Endothelial cell of umbilical vein (primary cell): Measurements from ENCODE around the gene ARSJ. TPM values are rescaled to one million over a fixed set of nuclear protein-coding genes. Genes with fewer than 3 reads are reported as not detected.

Experiments used
- BruUV-seq: library from RNA; stranded (reverse); fragments of 400-500 nt; replicated peaks from 2 replicates; lab custom pipeline; 2021; lab: Mats Ljungman, UMichigan
- CTCF ChIA-PET: fragments of 300-600, 350-600 bp; sonication (Branson Sonifier 250); formaldehyde crosslinking; loops from one replicate; lab custom pipeline; 2021; ENCODE audit warnings: antibody characterized with exemption, inconsistent platforms; lab: Charles Lee
- POLR2A ChIA-PET: fragments of 300-600, 350-600 bp; sonication (Branson Sonifier 250); formaldehyde crosslinking; loops from one replicate; lab custom pipeline; 2021; ENCODE audit warnings: antibody characterized with exemption, inconsistent platforms; lab: Charles Lee
- DNase-seq: peaks from one replicate; pipeline ENCODE4 v3.0.0-alpha.2; 2011; ENCODE audit warnings: low read depth, low spot score
- FAIRE-seq: peaks from 2 replicates; lab custom pipeline; 2011; peaks lifted over from hg19 to GRCh38; lab: Jason Lieb, UNC
- H2AFZ ChIP-seq: 2 replicates; pipeline ENCODE4 v1.6.0; 2012; ENCODE audit warnings: low read depth, low read length, control low read depth, inconsistent platforms
- H3K27ac ChIP-seq: 2 replicates; pipeline ENCODE4 v1.5.1; 2011; ENCODE audit warnings: low read depth, mild to moderate bottlenecking, control low read depth, low read length, moderate library complexity; ENCODE audit not compliant: insufficient read depth
- H3K27me3 ChIP-seq, 2 experiments: 2 replicates each; pipeline versions ENCODE4 v1.6.0 to v1.6.1; 2011; ENCODE audit warnings: low read length in 2 of 2, mixed read lengths in 1 of 2; ENCODE audit not compliant: control insufficient read depth in 2 of 2, insufficient read depth in 2 of 2
- H3K36me3 ChIP-seq, 2 experiments: 2 replicates in 1 of 2; 3 replicates in 1 of 2; pipeline ENCODE4 v1.5.1; 2011; ENCODE audit warnings: low read length in 2 of 2, mild to moderate bottlenecking in 1 of 2, moderate library complexity in 1 of 2; ENCODE audit not compliant: control insufficient read depth in 2 of 2, insufficient read depth in 2 of 2; ENCODE audit errors: extremely low read depth in 1 of 2
- H3K4me1 ChIP-seq: 3 replicates; pipeline ENCODE4 v1.5.1; 2011; ENCODE audit warnings: mild to moderate bottlenecking, low read length; ENCODE audit not compliant: control insufficient read depth, insufficient read depth; ENCODE audit errors: extremely low read depth
- H3K4me2 ChIP-seq: 2 replicates; pipeline ENCODE4 v1.6.1; 2011; ENCODE audit warnings: low read length, control low read depth, mixed read lengths; ENCODE audit not compliant: insufficient read depth
- H3K4me3 ChIP-seq, 3 experiments: fragments of 200-600 bp in 1 of 3; sonication (generic), shearing (Covaris generic) in 1 of 3; replicated peaks in 1 of 3; 2 replicates each; pipeline ENCODE4 v1.5.1; 2011 to 2016; ENCODE audit warnings: control low read depth in 3 of 3, low read length in 3 of 3, mild to moderate bottlenecking in 2 of 3, inconsistent platforms in 1 of 3, low read depth in 1 of 3, moderate library complexity in 1 of 3; ENCODE audit not compliant: insufficient read depth in 1 of 3
- H3K79me2 ChIP-seq: 2 replicates; pipeline ENCODE4 v1.6.0; 2012; ENCODE audit warnings: low read length, inconsistent platforms; ENCODE audit not compliant: control insufficient read depth, insufficient read depth
- H3K9ac ChIP-seq: replicated peaks from 2 replicates; pipeline ENCODE3; 2011; ENCODE audit warnings: low read length, control low read depth; ENCODE audit not compliant: insufficient read depth; ENCODE audit errors: extremely low read depth
- H3K9me1 ChIP-seq: replicated peaks from 3 replicates; pipeline ENCODE4 v1.6.0; 2011; ENCODE audit warnings: mild to moderate bottlenecking, low read length; ENCODE audit not compliant: control insufficient read depth, insufficient read depth; ENCODE audit errors: extremely low read depth
- H3K9me3 ChIP-seq: replicated peaks from 2 replicates; pipeline ENCODE4 v1.5.1; 2012; ENCODE audit warnings: low read length, inconsistent platforms; ENCODE audit not compliant: control insufficient read depth, insufficient read depth
- H4K20me1 ChIP-seq: replicated peaks from 2 replicates; pipeline ENCODE3; 2011; ENCODE audit warnings: mild to moderate bottlenecking, low read length; ENCODE audit not compliant: control insufficient read depth, insufficient read depth; ENCODE audit errors: extremely low read depth
- EZH2 ChIP-seq: IDR thresholded peaks from 2 replicates; pipeline ENCODE4 v1.6.1; 2012; ENCODE audit warnings: borderline replicate concordance, low read depth, mild to moderate bottlenecking, moderate library complexity, low read length, inconsistent platforms; ENCODE audit not compliant: severe bottlenecking
- FOS ChIP-seq: IDR thresholded peaks from 2 replicates; pipeline ENCODE4 v1.6.1; 2011; ENCODE audit warnings: mild to moderate bottlenecking, low read length, moderate library complexity, borderline replicate concordance; ENCODE audit not compliant: insufficient read depth
- GATA2 ChIP-seq: IDR thresholded peaks from 2 replicates; pipeline ENCODE4 v1.7.0; 2011; ENCODE audit warnings: low read depth, mild to moderate bottlenecking, moderate library complexity, mixed read lengths, low read length; ENCODE audit not compliant: insufficient read length, insufficient read depth
- JUN ChIP-seq: IDR thresholded peaks from 2 replicates; pipeline ENCODE4 v1.6.1; 2011; ENCODE audit warnings: borderline replicate concordance, low read depth; ENCODE audit not compliant: insufficient read length, insufficient read depth
- MYC ChIP-seq: IDR thresholded peaks from one replicate; pipeline ENCODE4 v1.6.1; 2011; ENCODE audit warnings: mild to moderate bottlenecking, low read depth, low read length
- POLR2A ChIP-seq: IDR thresholded peaks from 2 replicates; pipeline ENCODE4 v1.6.1; 2012; ENCODE audit warnings: low read depth, mild to moderate bottlenecking, control low read depth, low read length
- POLR2AphosphoS5 ChIP-seq: IDR thresholded peaks from 2 replicates; pipeline ENCODE4 v1.6.1; 2012; ENCODE audit warnings: low read depth, mild to moderate bottlenecking, control low read depth, low read length, moderate library complexity; ENCODE audit not compliant: insufficient read depth
- dilution Hi-C: fragments of 300-500 bp; cut with MboI; formaldehyde crosslinking; loops from one replicate; pipeline ENCODE4 v1.15.0; 2019; ENCODE audit warnings: low sequenced_read_pairs; ENCODE audit not compliant: extremely low pct_ligation_motif_present
- intact Hi-C: fragments of 100-400 bp; cut with micrococcal nuclease; formaldehyde crosslinking; loops from one replicate; pipeline ENCODE4 v1.10.0; 2022
- polyA plus RNA-seq, 4 experiments: library from polyadenylated mRNA; depleted of rRNA in 3 of 4; stranded (reverse) in 3 of 4; unstranded in 1 of 4; fragments of >200 nt; gene quantifications; 2 replicates each; pipeline versions ENCODE4 v1.2.1 to v1.2.3, GENCODE V29; 2011 to 2012; ENCODE audit warnings: missing spikeins in 1 of 4
- total RNA-seq: library from RNA; stranded (reverse); gene quantifications from 2 replicates; pipeline ENCODE4 v1.2.3, GENCODE V29; 2021
- TF ChIP-seq, protein P1 (sequence below): IDR thresholded peaks from 2 replicates; pipeline ENCODE4 v1.6.1; 2011; ENCODE audit not compliant: insufficient read depth, insufficient read length
- TF ChIP-seq, protein P2 (sequence below), 2 donors: IDR thresholded peaks; 1 replicate in 1 of 2; 2 replicates in 1 of 2; pipeline ENCODE4 v1.5.1; 2011; ENCODE audit warnings: low read length in 2 of 2, mild to moderate bottlenecking in 2 of 2, moderate library complexity in 2 of 2, control low read depth in 1 of 2, inconsistent platforms in 1 of 2, low read depth in 1 of 2; ENCODE audit not compliant: insufficient read depth in 1 of 2; ENCODE audit errors: extremely low read depth in 1 of 2

ARSJ gene
- total and polyA plus RNA-seq, 2 donors (not counting 3 experiments of a cell fraction or from before 2014, with no cell fraction given) = 21.9 to 50.0 TPM

DNA sequence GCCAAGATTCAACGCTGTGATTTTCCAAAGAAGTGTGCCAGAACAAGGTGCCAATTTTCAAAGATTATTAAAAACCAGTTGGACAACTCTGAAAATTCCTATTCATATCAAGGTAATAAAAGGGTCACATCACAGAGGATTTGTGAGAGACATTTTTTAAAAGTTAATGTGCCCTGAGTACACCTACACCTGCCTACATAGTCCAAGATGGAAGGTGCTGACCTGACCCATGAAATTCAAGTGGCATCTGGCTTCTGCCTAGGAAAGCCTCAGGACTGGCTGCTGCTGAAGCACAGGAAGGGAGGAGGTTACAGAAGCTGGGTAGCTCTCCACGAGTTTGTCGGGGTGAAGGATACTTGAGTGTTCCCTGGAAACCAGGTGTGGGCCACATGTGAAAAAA, 11.4 kb upstream of the ARSJ start:
- Histone ChIP-seq H3K4me1 (no peaks in the 10 kb centered on the region), H4K20me1 (no peaks in the 10 kb centered on the region), H3K9me1 (no peaks in the 10 kb centered on the region), H3K9ac (no peak overlapping the region), H3K79me2 (no peaks in the 10 kb centered on the region), H3K4me2 (no peak overlapping the region), H3K27me3 (no peaks in the 10 kb centered on the region), H3K4me3 (no peak overlapping the region), H3K36me3 (no peaks in the 10 kb centered on the region), H3K27ac (no peak overlapping the region), H2AFZ (no peak overlapping the region), H3K9me3 (no peaks in the 10 kb centered on the region)
- intact Hi-C loops = no loop called here
- TF ChIP-seq GATA2 (no peak), JUN (no peak), FOS (no peak), MYC (no peak), POLR2A (no peak), EZH2 (no peak), POLR2AphosphoS5 (no peak)
- TF ChIP-seq, protein P1, sequence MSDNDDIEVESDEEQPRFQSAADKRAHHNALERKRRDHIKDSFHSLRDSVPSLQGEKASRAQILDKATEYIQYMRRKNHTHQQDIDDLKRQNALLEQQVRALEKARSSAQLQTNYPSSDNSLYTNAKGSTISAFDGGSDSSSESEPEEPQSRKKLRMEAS = no peak
- TF ChIP-seq, protein P2, sequence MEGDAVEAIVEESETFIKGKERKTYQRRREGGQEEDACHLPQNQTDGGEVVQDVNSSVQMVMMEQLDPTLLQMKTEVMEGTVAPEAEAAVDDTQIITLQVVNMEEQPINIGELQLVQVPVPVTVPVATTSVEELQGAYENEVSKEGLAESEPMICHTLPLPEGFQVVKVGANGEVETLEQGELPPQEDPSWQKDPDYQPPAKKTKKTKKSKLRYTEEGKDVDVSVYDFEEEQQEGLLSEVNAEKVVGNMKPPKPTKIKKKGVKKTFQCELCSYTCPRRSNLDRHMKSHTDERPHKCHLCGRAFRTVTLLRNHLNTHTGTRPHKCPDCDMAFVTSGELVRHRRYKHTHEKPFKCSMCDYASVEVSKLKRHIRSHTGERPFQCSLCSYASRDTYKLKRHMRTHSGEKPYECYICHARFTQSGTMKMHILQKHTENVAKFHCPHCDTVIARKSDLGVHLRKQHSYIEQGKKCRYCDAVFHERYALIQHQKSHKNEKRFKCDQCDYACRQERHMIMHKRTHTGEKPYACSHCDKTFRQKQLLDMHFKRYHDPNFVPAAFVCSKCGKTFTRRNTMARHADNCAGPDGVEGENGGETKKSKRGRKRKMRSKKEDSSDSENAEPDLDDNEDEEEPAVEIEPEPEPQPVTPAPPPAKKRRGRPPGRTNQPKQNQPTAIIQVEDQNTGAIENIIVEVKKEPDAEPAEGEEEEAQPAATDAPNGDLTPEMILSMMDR (IDR thresholded peaks at IDR 0.05; ENCODE audit: extremely low read depth in 1 of 2, insufficient read depth in 1 of 2, low read depth in 1 of 2, low read length in 2 of 2) = no peak
- FAIRE-seq = no peak
- POLR2A ChIA-PET = no interaction called here
- CTCF ChIA-PET = no interaction called here
- DNase-seq = no peak
- BruUV-seq = no TSS peak
- dilution Hi-C loops = no loop called here
